Heart left ventricle (tissue), 16 donors: ENCODE results near the gene SSC5D. TPM values are rescaled to one million over a fixed set of nuclear protein-coding genes. Genes with fewer than 3 reads are reported as not detected.

Experiments
- ATAC-seq, 4 donors: fragments of 200-7000 bp; cut with Tn5 transposase; one replicate each; pipeline ENCODE4 v1.9.1; 2020 to 2022; ENCODE audit warnings: moderate library complexity in 4 of 4, mild to moderate bottlenecking in 3 of 4, moderate number of reproducible peaks in 1 of 4
- DNase-seq, 5 donors: peaks; one replicate each; pipeline ENCODE4 v3.0.0-alpha.2; 2020
- H3K27ac ChIP-seq, 12 donors: fragments of 200-600 bp; sonication (generic) in 4 of 12; one replicate each; pipeline versions ENCODE4 v1.5.0 to v1.8.0; 2016 to 2022; ENCODE audit warnings: mild to moderate bottlenecking in 2 of 12
- H3K27me3 ChIP-seq, 9 donors: fragments of 200-600 bp; sonication (generic) in 2 of 9; one replicate each; pipeline versions ENCODE4 v1.5.1 to v1.8.0; 2016 to 2022; ENCODE audit warnings: mild to moderate bottlenecking in 3 of 9
- H3K36me3 ChIP-seq, 9 donors: fragments of 200-600 bp; sonication (generic) in 2 of 9; one replicate each; pipeline versions ENCODE4 v1.5.0 to v1.8.0; 2018 to 2022; ENCODE audit warnings: mild to moderate bottlenecking in 2 of 9
- H3K4me1 ChIP-seq, 12 donors: fragments of 200-600 bp; sonication (generic) in 4 of 12; one replicate each; pipeline versions ENCODE4 v1.5.0 to v1.8.0; 2016 to 2022; ENCODE audit warnings: mild to moderate bottlenecking in 3 of 12
- H3K4me3 ChIP-seq, 12 donors: fragments of 200-600 bp; sonication (generic) in 4 of 12; one replicate each; pipeline versions ENCODE4 v1.5.0 to v1.8.0; 2017 to 2022; ENCODE audit warnings: mild to moderate bottlenecking in 9 of 12, moderate library complexity in 4 of 12
- H3K9me3 ChIP-seq, 12 donors: fragments of 200-600 bp; sonication (generic) in 4 of 12; one replicate each; pipeline versions ENCODE4 v1.5.0 to v1.8.0; 2016 to 2022; ENCODE audit warnings: mild to moderate bottlenecking in 1 of 12
- CTCF ChIP-seq, 12 donors: fragments of 200-600 bp; sonication (generic) in 4 of 12; IDR thresholded peaks; one replicate each; pipeline versions ENCODE4 v1.5.0 to v1.8.0; 2018 to 2022; ENCODE audit warnings: antibody characterized with exemption in 12 of 12, mild to moderate bottlenecking in 5 of 12
- POLR2A ChIP-seq, 2 donors: fragments of 450-650 bp; IDR thresholded peaks; one replicate each; pipeline ENCODE4 v1.6.1; 2017; ENCODE audit warnings: antibody characterized with exemption in 2 of 2, mild to moderate bottlenecking in 2 of 2, moderate library complexity in 2 of 2
- WGBS, 4 donors: extraction: QIAGEN DNeasy Blood & Tissue Kit in 2 of 4; methylation state at CpG; one replicate each; pipeline versions ENCODE4 v1.1.5 to v1.1.7; 2013 to 2018; 5-methylcytosine and 5-hydroxymethylcytosine counted together
- intact Hi-C, 10 donors: fragments of 100-400 bp; cut with DNase I; formaldehyde crosslinking; loops; one replicate each; pipeline versions ENCODE4 v1.11.1 to v1.14.2; 2022
- polyA plus RNA-seq, 2 donors: library from polyadenylated mRNA; stranded (reverse); fragments of 200-250 nt; gene quantifications; one replicate each; pipeline ENCODE4 v1.2.3, GENCODE V29; 2013
- total RNA-seq, 9 donors: library from RNA; depleted of rRNA in 2 of 9; stranded (reverse); fragments of >200 nt in 2 of 9; fragmentation: NEBNext Ultra II Directional in 3 of 9; extraction: Animal tissue kit (Norgen Biotek cat#: 25700) in 3 of 9; gene quantifications; one replicate each; pipeline versions ENCODE4 v1.1.0 to v1.2.4, GENCODE V29; 2016 to 2023
- donor health status: ischemic (EF 13 %, LVEDD 7.1; RV severe dilation, severe dysfunction).
- donor health status: healthy with polysubstance abuse.
- donor health status: DM: no; HTN: yes; CAD: no.
- donor health status: DM: no; HTN: no; CAD: no.
- donor health status: ischemic (EF 25% LVEDD 6.9; RV normal size, moderate dysfunction).
- donor health status: ischemic (EF 25% LVEDD 5.7; RV mildly dilated, moderate dysfunction).
- donor health status: healthy.
- donor health status: DM: yes; HTN: yes; CAD: no.
- donor health status: ischemic (EF 35%, LVEDD 5.7; RV mildly dilated, moderate dysfunction).
- donor health status: nonischemic (EF 11% LVEDD 7.7; RV severe dilation, severe dysfunction).
- donor health status: DM: yes; HTN: yes; CAD: no.
- donor health status: PGD.
- donor health status: ischemic (EF 29% LVEDD 5.4; RV normal size, mild dysfunction).
- donor health status: nonischemic (EF 23%, LVEDD 6.1; RV moderate dilation, normal function).

Gene SSC5D
- total and polyA plus RNA-seq, 11 donors: 0.91 to 6.2 (median 3.1) TPM

- no peak for TF ChIP-seq CTCF (IDR thresholded peaks at IDR 0.05)
- no peak for TF ChIP-seq POLR2A (IDR thresholded peaks at IDR 0.05)
- no peaks in the 10 kb centered on the region for H3K36me3 ChIP-seq
- H3K27me3 ChIP-seq: peaks cover 0 to 3% (median 0%) of the 10 kb centered on the region in 9 donors
- intact Hi-C loops: no loop called here
- no peak for ATAC-seq
- H3K9me3 ChIP-seq: no peaks in the 10 kb centered on the region
- DNase-seq: no peak
- 83 to 86% (median 84%) methylated on average over 14 of the region's 14 CpGs for WGBS, 4 donors
- no peak overlapping the region for H3K4me3 ChIP-seq
- H3K27ac ChIP-seq: no peak overlapping the region
- peaks cover 0 to 25% (median 5%) of the 10 kb centered on the region in 12 donors for H3K4me1 ChIP-seq
These were observed 32.6 kb downstream of the SSC5D start for GRCh38 chr19:55520691-55521292.

- no peaks in the 10 kb centered on the region for H3K36me3 ChIP-seq
- ATAC-seq (peak in 3 of 4 donors; percentile 5 to 31 (median 19)), DNase-seq (no peak)
- H3K4me1 ChIP-seq: peaks cover 0 to 26% (median 11%) of the 10 kb centered on the region in 12 donors
- peak overlapping the region in 9 of 12 donors; percentile 6 to 70 (median 48) for H3K27ac ChIP-seq
- intact Hi-C loops: loop anchor here in 1 of 10 donors (5.0 kb wide), 1 partner anchor 37 kb away; no protein-coding TSS in a partner anchor
- H3K9me3 ChIP-seq: no peaks in the 10 kb centered on the region
- H3K27me3 ChIP-seq: peaks cover 0 to 6% (median 0%) of the 10 kb centered on the region in 9 donors
- WGBS, 4 donors: 27 to 32% (median 30%) methylated on average over 29 of the region's 29 CpGs
- TF ChIP-seq POLR2A (IDR thresholded peaks at IDR 0.05) (no peak), CTCF (IDR thresholded peaks at IDR 0.05) (no peak)
- H3K4me3 ChIP-seq: no peak overlapping the region
These were observed 37.3 kb downstream of the SSC5D start for GRCh38 chr19:55525289-55526101.

DNA sequence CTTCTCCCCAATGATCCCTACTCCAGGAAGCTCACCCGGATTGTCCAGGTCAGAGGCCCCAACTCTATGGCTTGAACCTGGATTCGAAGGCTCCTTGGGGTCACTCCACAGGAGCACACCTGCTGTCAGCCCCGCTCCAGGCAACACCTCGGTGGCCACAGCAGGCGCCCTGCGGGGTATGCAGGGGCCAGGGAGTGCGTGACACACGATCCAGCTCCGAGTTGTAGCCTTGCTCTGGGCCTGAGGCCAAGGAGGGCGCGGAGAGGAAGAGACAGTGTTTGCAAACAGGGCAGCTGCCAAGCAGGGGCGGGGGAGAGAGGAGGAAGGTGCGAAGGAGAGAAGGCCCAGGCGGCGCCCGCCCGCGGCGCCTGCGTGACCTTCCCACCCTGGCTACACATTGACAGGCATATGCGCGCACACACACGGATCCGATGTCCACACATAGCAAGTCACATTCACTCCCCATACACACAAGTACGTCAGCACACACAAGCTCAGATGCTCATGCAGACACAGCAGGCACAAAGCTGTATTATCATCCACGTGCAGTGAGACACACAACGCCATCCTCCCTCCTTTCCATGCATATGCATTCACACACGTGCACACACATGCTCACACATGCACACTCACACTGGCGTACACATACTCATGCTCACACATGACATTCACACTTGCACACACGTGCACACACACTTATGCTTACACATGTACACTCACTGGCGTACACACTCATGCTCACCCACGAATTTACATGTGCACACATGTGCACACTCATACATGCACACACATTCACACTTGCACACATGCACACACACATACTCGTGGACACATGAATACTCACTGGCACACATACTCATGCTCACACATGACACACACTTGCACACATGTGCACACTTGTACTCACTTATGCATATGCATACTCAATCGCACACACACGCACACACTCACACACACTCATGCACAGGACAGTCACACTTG is 38.3 kb downstream of the SSC5D start:
- H3K27ac ChIP-seq: peak overlapping the region in 10 of 12 donors; percentile 6 to 70 (median 42)
- ATAC-seq: peak; percentile 72 to 88 (median 82)

More for the DNA sequence above, 38.3 kb downstream of the SSC5D start:
- Histone ChIP-seq H3K4me1 (peaks cover 0 to 19% (median 10%) of the 10 kb centered on the region in 12 donors), H3K4me3 (peak overlapping the region in 1 of 12 donors; percentile 10), H3K9me3 (no peaks in the 10 kb centered on the region), H3K27me3 (peaks cover 0 to 6% (median 0%) of the 10 kb centered on the region in 9 donors), H3K36me3 (no peaks in the 10 kb centered on the region)
- DNase-seq: peak; percentile 63 to 89 (median 80)
- intact Hi-C loops: loop anchor here in 1 of 10 donors (5.0 kb wide), 1 partner anchor 36 kb away; no protein-coding TSS in a partner anchor
- WGBS, 4 donors: 21 to 29% (median 24%) methylated on average over 28 to 35 of the region's 35 CpGs
- TF ChIP-seq CTCF (IDR thresholded peaks at IDR 0.05) (no peak), POLR2A (IDR thresholded peaks at IDR 0.05) (no peak)
